Lower leg skin (tissue), 4 donors: ENCODE results near the gene FIZ1. TPM values are rescaled to one million over a fixed set of nuclear protein-coding genes. Genes with fewer than 3 reads are reported as not detected.
A peak's percentile ranks its signal among the peaks of the same experiment; 100 is the strongest.

ENCODE experiments used
- DNase-seq, 2 donors: peaks; one replicate each; pipeline ENCODE4 v3.0.0-alpha.2; 2019; ENCODE audit warnings: low spot score in 2 of 2
- H3K4me3 ChIP-seq: fragments of 200-600 bp; sonication (generic); 2 replicates; pipeline ENCODE4 v1.5.1; 2017; ENCODE audit warnings: mild to moderate bottlenecking, low read depth; ENCODE audit not compliant: poor library complexity, severe bottlenecking
- CTCF ChIP-seq, 3 donors: fragments of 450-650 bp; IDR thresholded peaks; one replicate each; pipeline ENCODE4 v1.5.1; 2016; ENCODE audit warnings: antibody characterized with exemption in 3 of 3, mild to moderate bottlenecking in 3 of 3, moderate library complexity in 2 of 3
- POLR2A ChIP-seq, 2 donors: fragments of 450-650 bp; IDR thresholded peaks; one replicate each; pipeline ENCODE4 v1.6.1; 2016 to 2017; ENCODE audit warnings: antibody characterized with exemption in 2 of 2, mild to moderate bottlenecking in 1 of 2, moderate library complexity in 1 of 2
- WGBS, 2 donors: methylation state at CpG; one replicate each; pipeline ENCODE4 v1.1.5; 2018; 5-methylcytosine and 5-hydroxymethylcytosine counted together
- intact Hi-C: fragments of 100-400 bp; cut with DNase I; formaldehyde crosslinking; loops from one replicate; pipeline ENCODE4 v1.15.0; 2023; ENCODE audit warnings: low total_unique reads
- total RNA-seq, 4 donors: library from RNA; depleted of rRNA; stranded (reverse); fragments of >200 nt; gene quantifications; one replicate each; pipeline ENCODE4 v1.1.0, GENCODE V29; 2016

FIZ1 gene
- total RNA-seq, 4 donors from 2014 or later: 5.9 to 14.3 (median 7.7) TPM

- intact Hi-C loops: no loop called here
- DNase-seq: no peak
- H3K4me3 ChIP-seq: no peak overlapping the region
- 44 to 53% methylated on average over 13 of the region's 13 CpGs for WGBS, 2 donors
- TF ChIP-seq POLR2A (IDR thresholded peaks at IDR 0.05) (no peak), CTCF (IDR thresholded peaks at IDR 0.05) (no peak)
Measured at GRCh38 chr19:55552620-55553019, 46.7 kb downstream of the FIZ1 start.

DNA sequence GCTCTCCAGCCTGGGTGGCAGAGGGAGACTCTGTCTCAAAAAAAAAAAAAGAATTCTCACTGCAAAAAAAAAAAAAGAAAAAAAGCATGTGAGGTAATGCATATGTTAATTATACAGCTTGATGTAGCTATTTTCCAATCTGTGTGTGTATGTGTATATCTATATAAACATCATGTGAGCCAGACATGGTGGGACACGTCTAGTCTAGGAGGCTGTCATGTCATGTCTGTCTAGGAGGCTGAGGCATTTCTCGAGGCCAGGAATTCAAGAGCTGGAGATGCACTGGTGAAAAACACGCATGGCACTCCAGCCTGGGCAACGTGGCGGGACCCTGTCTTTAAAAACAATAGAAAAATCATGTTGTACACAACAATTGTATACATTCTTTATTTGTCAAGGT is 47.1 kb downstream of the FIZ1 start:
- no peak overlapping the region for H3K4me3 ChIP-seq
- intact Hi-C loops: no loop called here
- WGBS, 2 donors: 49 to 51% methylated on average over 5 of the region's 5 CpGs
- TF ChIP-seq CTCF (IDR thresholded peaks at IDR 0.05) (no peak), POLR2A (IDR thresholded peaks at IDR 0.05) (no peak)
- no peak for DNase-seq

DNA sequence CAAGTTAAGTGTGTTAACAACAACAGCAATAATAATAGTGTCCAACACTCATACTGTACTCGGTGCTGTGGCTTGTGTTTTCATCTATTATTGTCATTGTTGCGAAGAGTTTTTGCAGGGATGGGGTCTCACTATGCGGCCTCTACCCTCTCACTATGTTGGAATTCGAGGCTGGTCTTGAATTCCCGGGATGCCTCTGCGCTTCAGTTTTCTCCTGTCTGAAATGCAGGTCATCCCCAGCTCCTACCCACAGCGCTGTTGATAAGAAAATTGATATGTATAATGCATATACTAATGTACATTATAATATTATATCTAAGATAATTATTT is 49.0 kb downstream of the FIZ1 start:
- WGBS, 2 donors: 60 to 67% methylated on average over 7 of the region's 7 CpGs

GRCh38 chr19:55549500-55550320 is 49.6 kb downstream of the FIZ1 start:
- DNase-seq: no peak
- no peak for TF ChIP-seq POLR2A (IDR thresholded peaks at IDR 0.05)
- no peak for TF ChIP-seq CTCF (IDR thresholded peaks at IDR 0.05)
- no peak overlapping the region for H3K4me3 ChIP-seq
- intact Hi-C loops: no loop called here
- WGBS, 2 donors: 24 to 26% methylated on average over 21 to 35 of the region's 36 CpGs

More for the DNA sequence above, 49.0 kb downstream of the FIZ1 start:
- intact Hi-C loops: no loop called here
- no peak overlapping the region for H3K4me3 ChIP-seq
- DNase-seq: no peak
- TF ChIP-seq POLR2A (IDR thresholded peaks at IDR 0.05) (no peak), CTCF (IDR thresholded peaks at IDR 0.05) (no peak)

GRCh38 chr19:55546822-55547614 is 52.3 kb downstream of the FIZ1 start:
- DNase-seq: peak; percentile 51 to 94
- H3K4me3 ChIP-seq: no peak overlapping the region
- 32% methylated on average over 16 to 17 of the region's 17 CpGs for WGBS, 2 donors
- TF ChIP-seq CTCF (IDR thresholded peaks at IDR 0.05) (no peak), POLR2A (IDR thresholded peaks at IDR 0.05) (no peak)
- intact Hi-C loops: no loop called here
